H9 (cell line): Measurements from ENCODE around the gene MDH1. TPM values are rescaled to one million over a fixed set of nuclear protein-coding genes. Genes with fewer than 3 reads are reported as not detected.

ENCODE experiments used
- DNase-seq: peaks from one replicate; pipeline ENCODE4 v3.0.0-alpha.2; 2017
- H2AFZ ChIP-seq: one replicate; pipeline ENCODE4 v1.6.1; 2013; ENCODE audit warnings: mild to moderate bottlenecking, low read length, control low read depth, moderate library complexity
- H2AK5ac ChIP-seq: 2 replicates; pipeline ENCODE4 v1.6.1; 2013; ENCODE audit warnings: low read length, control low read depth, mixed read lengths; ENCODE audit not compliant: insufficient read length
- H2BK120ac ChIP-seq: one replicate; pipeline ENCODE4 v1.6.1; 2013; ENCODE audit warnings: low read depth, mild to moderate bottlenecking, low read length, control low read depth, inconsistent platforms; ENCODE audit not compliant: poor library complexity, severe bottlenecking
- H2BK12ac ChIP-seq: 2 replicates; pipeline ENCODE4 v1.6.1; 2013; ENCODE audit warnings: low read length, control low read depth, mixed read lengths, low read depth; ENCODE audit not compliant: insufficient read length
- H2BK15ac ChIP-seq: 2 replicates; pipeline ENCODE4 v1.6.1; 2013; ENCODE audit warnings: low read depth, low read length, control low read depth
- H2BK20ac ChIP-seq: one replicate; pipeline ENCODE4 v1.6.1; 2013; ENCODE audit warnings: low read depth, mild to moderate bottlenecking, low read length, control low read depth, inconsistent platforms; ENCODE audit not compliant: poor library complexity, severe bottlenecking
- H2BK5ac ChIP-seq: 2 replicates; pipeline ENCODE4 v1.6.1; 2013; ENCODE audit warnings: low read length, control low read depth, mixed read lengths; ENCODE audit not compliant: insufficient read length
- H3K14ac ChIP-seq: 2 replicates; pipeline ENCODE4 v1.6.1; 2013; ENCODE audit warnings: low read length, control low read depth; ENCODE audit not compliant: insufficient read depth
- H3K18ac ChIP-seq: 2 replicates; pipeline ENCODE4 v1.6.1; 2013; ENCODE audit warnings: low read depth, mild to moderate bottlenecking, mixed read lengths, low read length, control low read depth; ENCODE audit not compliant: insufficient read length
- H3K23ac ChIP-seq: 2 replicates; pipeline ENCODE4 v1.6.1; 2013; ENCODE audit warnings: low read length, control low read depth, mixed read lengths, low read depth; ENCODE audit not compliant: insufficient read length
- H3K23me2 ChIP-seq: 2 replicates; pipeline ENCODE4 v1.6.1; 2013; ENCODE audit warnings: low read depth, mild to moderate bottlenecking, mixed read lengths, low read length, control low read depth; ENCODE audit not compliant: insufficient read length, poor library complexity, severe bottlenecking
- H3K27ac ChIP-seq: 2 replicates; pipeline ENCODE4 v1.5.1; 2013; ENCODE audit warnings: low read length, control low read depth, mixed read lengths, low read depth; ENCODE audit not compliant: insufficient read length
- H3K27me3 ChIP-seq: 2 replicates; pipeline ENCODE4 v1.6.1; 2013; ENCODE audit warnings: low read length, control low read depth, inconsistent platforms; ENCODE audit not compliant: insufficient read depth
- H3K4ac ChIP-seq: 2 replicates; pipeline ENCODE4 v1.6.1; 2013; ENCODE audit warnings: low read depth, mild to moderate bottlenecking, control low read depth, inconsistent platforms, low read length, moderate library complexity
- H3K4me1 ChIP-seq: 2 replicates; pipeline ENCODE4 v1.6.1; 2013; ENCODE audit warnings: low read length, control low read depth, inconsistent platforms; ENCODE audit not compliant: insufficient read depth
- H3K4me2 ChIP-seq: 2 replicates; pipeline ENCODE4 v1.6.1; 2013; ENCODE audit warnings: low read length, control low read depth, mixed read lengths; ENCODE audit not compliant: insufficient read length, insufficient read depth
- H3K56ac ChIP-seq: 2 replicates; pipeline ENCODE4 v1.6.1; 2013; ENCODE audit warnings: low read depth, mild to moderate bottlenecking, mixed read lengths, low read length, control low read depth; ENCODE audit not compliant: insufficient read length
- H3K79me1 ChIP-seq: 2 replicates; pipeline ENCODE4 v1.6.1; 2013; ENCODE audit warnings: low read depth, mild to moderate bottlenecking, moderate library complexity, low read length, control low read depth, inconsistent platforms; ENCODE audit not compliant: insufficient read depth, poor library complexity, severe bottlenecking
- H3K79me2 ChIP-seq: 2 replicates; pipeline ENCODE4 v1.6.1; 2013; ENCODE audit warnings: low read length, control low read depth, inconsistent platforms; ENCODE audit not compliant: insufficient read depth
- H3K9ac ChIP-seq: 2 replicates; pipeline ENCODE4 v1.6.1; 2013; ENCODE audit warnings: low read length, control low read depth, mixed read lengths; ENCODE audit not compliant: insufficient read length; ENCODE audit errors: extremely low read depth
- H3K9me3 ChIP-seq: one replicate; pipeline ENCODE4 v1.6.1; 2013; ENCODE audit warnings: low read depth, low read length, inconsistent platforms; ENCODE audit not compliant: control insufficient read depth
- H3T11ph ChIP-seq: one replicate; pipeline ENCODE4 v1.6.1; 2013; ENCODE audit warnings: mild to moderate bottlenecking, low read length, control low read depth, inconsistent platforms
- H4K20me1 ChIP-seq: one replicate; pipeline ENCODE4 v1.6.1; 2013; ENCODE audit not compliant: control insufficient read depth, insufficient read length, insufficient read depth
- H4K5ac ChIP-seq: 2 replicates; pipeline ENCODE4 v1.6.1; 2013; ENCODE audit warnings: low read depth, mild to moderate bottlenecking, mixed read lengths, low read length, control low read depth; ENCODE audit not compliant: insufficient read length
- H4K8ac ChIP-seq: replicated peaks from 2 replicates; pipeline ENCODE4 v1.6.1; 2013; ENCODE audit warnings: low read length, control low read depth, mixed read lengths, low read depth; ENCODE audit not compliant: insufficient read length
- H4K91ac ChIP-seq: 2 replicates; pipeline ENCODE4 v1.6.1; 2013; ENCODE audit warnings: low read depth, mild to moderate bottlenecking, moderate library complexity, mixed read lengths, low read length, control low read depth; ENCODE audit not compliant: insufficient read length
- H3K27ac Mint-ChIP-seq, 3 experiments: 2 replicates in 2 of 3; 3 replicates in 1 of 3; pipeline ENCODE4 v1.8.0; 2020 to 2021; ENCODE audit warnings: mixed read lengths in 3 of 3, mild to moderate bottlenecking in 1 of 3, moderate library complexity in 1 of 3
- H3K27me3 Mint-ChIP-seq: 2 replicates; pipeline ENCODE4 v1.8.0; 2021; ENCODE audit warnings: low read depth, mild to moderate bottlenecking, moderate library complexity, mixed read lengths
- H3K36me3 Mint-ChIP-seq, 3 experiments: 2 replicates in 2 of 3; 3 replicates in 1 of 3; pipeline ENCODE4 v1.8.0; 2020 to 2021; ENCODE audit warnings: low read depth in 3 of 3, mixed read lengths in 3 of 3; ENCODE audit not compliant: insufficient read depth in 1 of 3
- H3K4me1 Mint-ChIP-seq, 2 experiments: 2 replicates each; pipeline ENCODE4 v1.8.0; 2020; ENCODE audit warnings: mixed read lengths in 2 of 2
- H3K4me3 Mint-ChIP-seq, 2 experiments: 2 replicates in 1 of 2; 3 replicates in 1 of 2; pipeline ENCODE4 v1.8.0; 2020 to 2021; ENCODE audit warnings: mild to moderate bottlenecking in 2 of 2, mixed read lengths in 2 of 2, moderate library complexity in 1 of 2
- H3K9me3 Mint-ChIP-seq, 2 experiments: 2 replicates in 1 of 2; 3 replicates in 1 of 2; pipeline ENCODE4 v1.8.0; 2020; ENCODE audit warnings: mild to moderate bottlenecking in 2 of 2, mixed read lengths in 2 of 2, moderate library complexity in 1 of 2
- WGBS: extraction: QIAGEN DNeasy Blood & Tissue Kit; methylation state at CpG from one replicate; pipeline ENCODE4 v1.1.7; 2013; ENCODE audit warnings: missing lambda C conversion rate, low lambda C conversion rate, mixed read lengths; ENCODE audit not compliant: insufficient read length; ENCODE audit errors: extremely low coverage; 5-methylcytosine and 5-hydroxymethylcytosine counted together
- total RNA-seq: library from RNA; stranded (reverse); gene quantifications from 2 replicates; pipeline ENCODE4 v1.2.1, GENCODE V29; 2021
- TF ChIP-seq, protein P1 (sequence below): fragments of 200-600 bp; sonication (generic); conservative IDR thresholded peaks from 3 replicates; pipeline ENCODE4 v1.8.0; 2021; ENCODE audit warnings: antibody characterized with exemption, mild to moderate bottlenecking

MDH1 gene
- total RNA-seq, 1 experiment from 2014 or later: 324 TPM

GRCh38 chr2:63610525-63610924, 21.8 kb downstream of the MDH1 start:
- WGBS: no CpG with 5 or more reads among the region's 4 CpGs
- no peak overlapping the region for H3T11ph ChIP-seq
- no peak overlapping the region for H2BK120ac ChIP-seq
- no peak overlapping the region for H4K5ac ChIP-seq
- H3K27me3 Mint-ChIP-seq: no peaks in the 10 kb centered on the region
- H3K9me3 Mint-ChIP-seq: peaks cover 0 to 3% of the 10 kb centered on the region in 2 experiments; a peak in 2 of 5 replicates
- H3K4ac ChIP-seq: no peak overlapping the region
- H3K23me2 ChIP-seq: peaks cover 6% of the 10 kb centered on the region
- H3K4me1 Mint-ChIP-seq: peaks cover 43 to 60% of the 10 kb centered on the region in 2 experiments
- TF ChIP-seq, protein P1, sequence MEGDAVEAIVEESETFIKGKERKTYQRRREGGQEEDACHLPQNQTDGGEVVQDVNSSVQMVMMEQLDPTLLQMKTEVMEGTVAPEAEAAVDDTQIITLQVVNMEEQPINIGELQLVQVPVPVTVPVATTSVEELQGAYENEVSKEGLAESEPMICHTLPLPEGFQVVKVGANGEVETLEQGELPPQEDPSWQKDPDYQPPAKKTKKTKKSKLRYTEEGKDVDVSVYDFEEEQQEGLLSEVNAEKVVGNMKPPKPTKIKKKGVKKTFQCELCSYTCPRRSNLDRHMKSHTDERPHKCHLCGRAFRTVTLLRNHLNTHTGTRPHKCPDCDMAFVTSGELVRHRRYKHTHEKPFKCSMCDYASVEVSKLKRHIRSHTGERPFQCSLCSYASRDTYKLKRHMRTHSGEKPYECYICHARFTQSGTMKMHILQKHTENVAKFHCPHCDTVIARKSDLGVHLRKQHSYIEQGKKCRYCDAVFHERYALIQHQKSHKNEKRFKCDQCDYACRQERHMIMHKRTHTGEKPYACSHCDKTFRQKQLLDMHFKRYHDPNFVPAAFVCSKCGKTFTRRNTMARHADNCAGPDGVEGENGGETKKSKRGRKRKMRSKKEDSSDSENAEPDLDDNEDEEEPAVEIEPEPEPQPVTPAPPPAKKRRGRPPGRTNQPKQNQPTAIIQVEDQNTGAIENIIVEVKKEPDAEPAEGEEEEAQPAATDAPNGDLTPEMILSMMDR: no peak
- H2BK20ac ChIP-seq: no peak overlapping the region
- H3K79me2 ChIP-seq: no peaks in the 10 kb centered on the region
- H2BK5ac ChIP-seq: no peak overlapping the region
- no peak overlapping the region for H3K27ac ChIP-seq
- H3K4me2 ChIP-seq: no peak overlapping the region
- H3K36me3 Mint-ChIP-seq: peaks cover 25 to 65% (median 36%) of the 10 kb centered on the region in 3 experiments
- no peak overlapping the region for H2AFZ ChIP-seq
- H2BK12ac ChIP-seq: no peak overlapping the region
- H3K27ac Mint-ChIP-seq: peak overlapping the region in 2 of 3 experiments; percentile 40 to 86; a peak in 2 of 7 replicates
- no peak overlapping the region for H2AK5ac ChIP-seq
- H4K91ac ChIP-seq: no peak overlapping the region
- no peaks in the 10 kb centered on the region for H3K79me1 ChIP-seq
- peaks cover 9% of the 10 kb centered on the region; the same call in 1 of the 2 replicates for H3K4me1 ChIP-seq
- no peaks in the 10 kb centered on the region for H4K20me1 ChIP-seq
- H3K27me3 ChIP-seq: no peaks in the 10 kb centered on the region
- no peak for DNase-seq
- H4K8ac ChIP-seq: no peak overlapping the region
- no peak overlapping the region for H3K18ac ChIP-seq
- H3K4me3 Mint-ChIP-seq: no peak overlapping the region
- H2BK15ac ChIP-seq: no peak overlapping the region
- no peak overlapping the region for H3K56ac ChIP-seq
- no peak overlapping the region for H3K14ac ChIP-seq
- no peaks in the 10 kb centered on the region for H3K9me3 ChIP-seq
- no peak overlapping the region for H3K23ac ChIP-seq
- H3K9ac ChIP-seq: no peak overlapping the region
